ENCODE measurements around the gene ABCA1. TPM values are rescaled to one million over a fixed set of nuclear protein-coding genes. Genes with fewer than 3 reads are reported as not detected.
A peak's percentile ranks its signal among the peaks of the same experiment; 100 is the strongest.
"Not testable (repeated sequence)": the region's sequence is repeated elsewhere in the genome, so short reads cannot be mapped to it uniquely, and the experiment has no call there.

The ABCA1 gene
- total RNA-seq, 2 donors from 2014 or later, result 12.4 to 19.5 TPM

DNA sequence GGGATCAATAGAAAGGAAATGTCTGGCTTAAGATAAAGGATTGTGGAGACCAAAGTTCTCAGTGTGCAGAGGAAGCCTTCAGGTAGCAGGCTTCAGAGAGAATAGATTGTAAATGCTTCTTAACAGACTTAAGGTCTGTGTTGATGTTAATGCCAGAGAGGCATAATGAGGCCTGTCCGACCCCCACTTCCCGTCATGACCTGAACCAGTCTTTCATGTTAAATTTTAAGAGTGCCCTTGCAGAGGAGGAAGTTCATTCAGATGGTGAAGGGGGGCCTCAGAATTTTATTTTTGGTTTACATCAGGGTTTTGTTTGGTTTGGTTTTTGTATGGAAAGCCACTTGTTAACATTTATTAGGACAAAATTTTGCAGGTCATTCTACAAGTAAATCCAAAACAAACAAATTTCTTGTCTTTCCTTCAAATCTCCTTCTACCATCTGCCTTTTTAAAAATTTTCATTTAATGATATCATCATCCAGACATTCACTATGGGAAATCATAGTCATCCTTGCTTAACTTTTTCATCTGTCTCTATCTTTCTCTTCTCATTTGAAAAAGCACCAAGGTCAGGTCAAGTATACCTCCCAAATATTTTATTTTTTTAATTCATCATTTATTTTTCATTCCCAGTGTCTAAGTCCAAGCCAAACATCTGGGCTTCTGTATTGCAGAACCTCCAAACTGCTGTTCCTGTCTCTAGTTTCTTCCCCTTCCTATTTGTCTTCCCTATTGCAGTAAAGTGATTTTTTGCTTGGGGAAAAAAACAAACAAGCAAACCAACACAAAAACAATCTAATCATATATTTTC lies 6.9 kb upstream of the ABCA1 start:
- H3K4me1 Mint-ChIP-seq (ENCODE audit: low read depth), result no peaks in the 10 kb centered on the region
- no peak overlapping the region for H3K4me3 Mint-ChIP-seq
- no peak for ATAC-seq (replicated peaks in 1 of 2)
- no peaks in the 10 kb centered on the region for H3K9me3 Mint-ChIP-seq
- DNase-seq, result no peak
- H3K27me3 Mint-ChIP-seq (ENCODE audit: low read depth), result no peaks in the 10 kb centered on the region
- H3K27ac Mint-ChIP-seq, result no peak overlapping the region
- peaks cover 0 to 3% of the 10 kb centered on the region in 2 donors for H3K36me3 Mint-ChIP-seq (ENCODE audit: insufficient read depth in 2 of 2)

DNA sequence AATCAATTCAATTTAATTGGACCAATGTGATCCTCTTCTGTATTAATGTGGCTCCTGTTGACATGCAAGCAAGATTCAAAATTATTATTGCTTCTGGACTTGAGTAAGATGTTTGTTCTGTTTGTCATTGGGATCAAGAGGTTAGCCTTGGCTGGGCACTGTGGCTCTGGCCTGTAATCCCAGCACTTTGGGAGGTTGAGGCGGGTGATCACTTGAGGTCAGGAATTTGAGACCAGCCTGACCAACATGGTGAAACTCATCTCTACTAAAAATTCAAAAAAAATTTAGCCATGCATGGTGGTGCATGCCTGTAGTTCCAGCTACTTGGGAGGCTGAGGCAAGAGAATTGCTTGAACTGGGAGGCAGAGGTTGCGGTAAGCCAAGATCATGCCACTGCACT lies 5.1 kb upstream of the ABCA1 start:
- H3K27ac Mint-ChIP-seq; H3K9me3 Mint-ChIP-seq; DNase-seq; H3K4me1 Mint-ChIP-seq (ENCODE audit: low read depth); H3K4me3 Mint-ChIP-seq; ATAC-seq (replicated peaks in 1 of 2); H3K36me3 Mint-ChIP-seq (ENCODE audit: insufficient read depth in 2 of 2): not testable (repeated sequence)
- peaks cover 13% of the 10 kb centered on the region for H3K27me3 Mint-ChIP-seq (ENCODE audit: low read depth)

DNA sequence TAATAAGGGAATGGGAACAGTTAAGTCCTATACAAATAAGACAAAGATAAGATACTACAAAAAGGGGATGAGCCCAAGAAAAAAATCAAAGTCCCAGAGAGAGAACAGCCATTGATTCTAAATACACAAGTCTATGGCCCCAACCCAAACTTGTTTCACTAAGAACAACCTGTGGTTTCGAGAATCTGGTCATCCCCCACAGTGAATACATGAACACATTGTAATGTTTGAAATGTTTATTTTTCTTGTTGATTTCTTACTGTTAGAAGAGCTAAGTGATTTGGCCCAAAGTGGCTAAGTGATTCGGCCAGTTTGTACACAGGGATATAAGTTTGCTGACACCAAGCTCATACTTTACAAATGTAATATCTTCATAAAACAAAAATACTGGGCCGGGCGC lies 3.3 kb upstream of the ABCA1 start:
- H3K36me3 Mint-ChIP-seq (ENCODE audit: insufficient read depth in 2 of 2), result peaks cover 3 to 7% of the 10 kb centered on the region in 2 donors
- ATAC-seq (replicated peaks in 1 of 2), result no peak
- H3K9me3 Mint-ChIP-seq, result no peaks in the 10 kb centered on the region
- H3K27me3 Mint-ChIP-seq (ENCODE audit: low read depth), result peaks cover 13% of the 10 kb centered on the region
- no peak overlapping the region for H3K4me3 Mint-ChIP-seq
- DNase-seq, result no peak
- peaks cover 10% of the 10 kb centered on the region for H3K4me1 Mint-ChIP-seq (ENCODE audit: low read depth)
- H3K27ac Mint-ChIP-seq, result no peak overlapping the region

DNA sequence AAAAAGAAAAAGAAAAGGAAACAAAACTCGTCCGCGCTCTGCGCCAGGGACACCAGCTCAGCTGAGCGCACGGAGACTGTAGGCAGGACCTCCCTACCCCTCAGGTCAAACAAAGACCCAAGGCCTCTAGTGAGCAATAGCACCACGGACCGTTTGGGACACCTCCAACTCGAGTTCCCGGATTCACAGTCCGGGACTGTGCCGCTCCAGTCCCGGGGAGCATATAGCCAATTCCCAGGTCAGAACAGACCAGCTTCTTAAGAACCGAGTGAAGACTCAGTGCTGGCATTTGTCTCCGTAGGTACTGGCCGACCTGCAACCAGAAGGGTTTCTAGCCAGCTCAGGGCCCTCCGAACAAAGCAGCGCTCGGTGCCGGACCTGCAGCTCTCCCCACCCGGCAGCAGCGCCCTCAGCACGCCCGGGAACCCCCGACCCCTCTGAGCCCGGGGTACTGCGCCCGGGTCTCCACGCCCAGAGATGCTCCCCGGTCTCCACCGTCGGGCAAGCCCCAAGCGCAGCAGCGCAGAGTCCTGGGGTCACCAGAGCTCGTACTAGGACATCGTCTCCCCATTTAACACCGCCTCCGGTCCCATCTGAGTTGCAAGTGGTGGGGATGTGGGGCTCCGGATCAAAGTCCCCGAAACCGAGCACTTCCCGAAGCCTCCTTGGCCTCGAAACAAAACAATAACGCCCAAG lies 591 bp downstream of the ABCA1 start:
- Mint-ChIP-seq H3K27ac (peak overlapping the region; percentile 81), H3K36me3 (ENCODE audit: insufficient read depth in 2 of 2) (peaks cover 3 to 7% of the 10 kb centered on the region in 2 donors)

DNA sequence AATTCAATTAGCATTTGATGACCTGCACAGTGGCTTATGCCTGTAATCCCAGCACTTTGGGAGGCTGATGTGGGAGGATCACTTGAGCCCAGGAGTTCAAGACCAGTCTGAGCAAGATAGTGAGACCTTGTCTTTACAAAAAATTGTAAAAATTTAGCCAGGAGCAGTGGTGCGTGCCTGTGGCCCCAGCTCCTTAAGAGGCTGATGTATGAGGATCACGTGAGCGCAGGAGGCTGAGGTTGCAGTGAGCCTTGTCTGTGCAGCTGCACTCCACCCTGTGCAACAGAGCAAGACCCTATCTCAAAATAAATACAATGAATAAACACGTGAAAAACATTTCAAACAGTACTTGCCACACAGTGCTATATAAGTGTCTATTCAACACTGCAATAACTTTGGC lies 4.2 kb downstream of the ABCA1 start:
- H3K9me3 Mint-ChIP-seq, result no peaks in the 10 kb centered on the region
- DNase-seq, result no peak
- peaks cover 36% of the 10 kb centered on the region for H3K4me1 Mint-ChIP-seq (ENCODE audit: low read depth)
- ATAC-seq (replicated peaks in 1 of 2), result no peak
- no peak overlapping the region for H3K27ac Mint-ChIP-seq
- H3K36me3 Mint-ChIP-seq (ENCODE audit: insufficient read depth in 2 of 2), result peaks cover 4 to 6% of the 10 kb centered on the region in 2 donors
- H3K4me3 Mint-ChIP-seq, result no peak overlapping the region
- H3K27me3 Mint-ChIP-seq (ENCODE audit: low read depth), result peaks cover 16% of the 10 kb centered on the region

More for the DNA sequence above, 591 bp downstream of the ABCA1 start:
- H3K4me3 Mint-ChIP-seq, result peak overlapping the region; percentile 96
- peaks cover 20% of the 10 kb centered on the region for H3K27me3 Mint-ChIP-seq (ENCODE audit: low read depth)
- H3K9me3 Mint-ChIP-seq, result no peaks in the 10 kb centered on the region
- DNase-seq (peak; percentile 41 to 44), ATAC-seq (replicated peaks in 1 of 2) (peak; percentile 35 to 36)
- peaks cover 28% of the 10 kb centered on the region for H3K4me1 Mint-ChIP-seq (ENCODE audit: low read depth)

DNA sequence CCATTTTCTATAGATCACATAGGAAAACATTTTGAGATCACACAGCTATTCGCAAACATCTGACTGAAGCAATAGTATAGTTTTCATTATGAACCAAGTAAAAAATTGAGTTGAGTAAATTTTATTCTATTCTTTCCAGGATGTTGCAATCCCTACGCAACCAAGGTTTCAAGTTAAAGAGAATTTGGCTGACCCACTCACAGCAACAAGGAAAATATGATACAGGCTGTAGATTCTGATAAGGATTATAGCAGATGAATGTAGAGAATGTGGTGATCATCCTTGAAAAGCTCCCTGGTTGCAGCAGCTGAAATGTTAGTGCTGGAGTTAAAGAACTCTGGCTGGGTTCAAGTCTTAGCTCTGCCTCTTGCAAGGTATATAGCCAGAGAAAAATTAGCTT lies 4.7 kb downstream of the ABCA1 start:
- ATAC-seq (replicated peaks in 1 of 2) (no peak), DNase-seq (no peak)
- peaks cover 34% of the 10 kb centered on the region for H3K4me1 Mint-ChIP-seq (ENCODE audit: low read depth)
- peaks cover 4 to 6% of the 10 kb centered on the region in 2 donors for H3K36me3 Mint-ChIP-seq (ENCODE audit: insufficient read depth in 2 of 2)
- peaks cover 12% of the 10 kb centered on the region for H3K27me3 Mint-ChIP-seq (ENCODE audit: low read depth)
- H3K9me3 Mint-ChIP-seq, result no peaks in the 10 kb centered on the region
- H3K27ac Mint-ChIP-seq, result no peak overlapping the region
- peak overlapping the region in 1 of 2 donors; percentile 36 for H3K4me3 Mint-ChIP-seq

DNA sequence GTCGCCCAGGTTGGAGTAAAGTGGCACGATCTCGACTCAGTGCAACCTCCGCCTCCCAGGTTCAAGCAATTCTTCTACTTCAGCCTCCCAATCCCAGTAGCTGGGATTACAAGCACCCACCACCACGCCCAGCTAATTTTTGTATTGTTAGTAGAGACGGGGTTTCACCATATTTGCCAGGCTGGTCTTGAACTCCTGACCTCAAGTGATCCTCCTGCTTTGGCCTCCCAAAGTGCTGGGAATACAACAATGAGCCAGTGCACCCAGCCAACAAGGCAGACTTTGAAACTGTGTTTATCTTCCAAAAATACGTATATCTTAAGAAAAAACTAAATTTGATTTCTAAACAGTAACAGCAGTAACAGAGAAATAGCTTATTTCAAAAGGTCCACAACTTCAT lies 5.2 kb downstream of the ABCA1 start:
- H3K4me1 Mint-ChIP-seq (ENCODE audit: low read depth), result peaks cover 32% of the 10 kb centered on the region
- ATAC-seq (replicated peaks in 1 of 2); H3K9me3 Mint-ChIP-seq; H3K4me3 Mint-ChIP-seq; DNase-seq; H3K27ac Mint-ChIP-seq; H3K36me3 Mint-ChIP-seq (ENCODE audit: insufficient read depth in 2 of 2): not testable (repeated sequence)
- H3K27me3 Mint-ChIP-seq (ENCODE audit: low read depth), result peaks cover 12% of the 10 kb centered on the region

DNA sequence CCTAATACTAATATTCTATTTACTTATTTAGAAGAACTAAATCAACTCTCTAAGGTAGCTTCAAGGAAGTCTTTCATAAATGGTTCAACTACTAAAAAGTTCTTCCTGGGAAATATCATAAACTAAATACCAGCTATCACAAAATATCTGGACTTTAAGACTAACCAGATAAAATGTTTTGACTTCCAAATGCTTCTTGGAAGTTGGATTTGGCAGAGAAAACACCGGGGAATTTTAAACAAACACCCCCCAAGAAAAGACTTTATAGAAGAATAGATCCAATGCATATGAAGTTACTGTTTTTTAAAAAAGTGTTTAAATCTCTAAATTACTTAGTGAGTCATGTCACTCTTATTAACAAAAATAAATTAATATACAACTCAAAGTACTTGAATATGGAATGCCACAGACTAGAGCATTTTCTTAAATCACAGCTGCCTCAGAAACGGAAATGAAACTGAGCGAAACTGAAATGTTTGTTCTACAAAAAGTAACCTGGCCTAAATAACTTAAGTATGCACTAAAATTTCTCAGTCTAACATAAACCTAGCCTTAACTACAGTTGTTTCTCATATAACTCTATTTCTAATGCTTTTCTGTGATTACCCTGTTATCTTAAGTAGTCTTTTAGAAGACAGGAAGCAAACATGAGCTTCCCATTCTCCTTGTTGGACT lies 6.8 kb downstream of the ABCA1 start:
- peaks cover 1 to 2% of the 10 kb centered on the region in 2 donors for H3K36me3 Mint-ChIP-seq (ENCODE audit: insufficient read depth in 2 of 2)
- no peak for ATAC-seq (replicated peaks in 1 of 2)
- H3K27me3 Mint-ChIP-seq (ENCODE audit: low read depth), result peaks cover 12% of the 10 kb centered on the region
- DNase-seq, result no peak
- no peak overlapping the region for H3K4me3 Mint-ChIP-seq
- no peak overlapping the region for H3K27ac Mint-ChIP-seq
- H3K4me1 Mint-ChIP-seq (ENCODE audit: low read depth), result peaks cover 30% of the 10 kb centered on the region
- H3K9me3 Mint-ChIP-seq, result no peaks in the 10 kb centered on the region

DNA sequence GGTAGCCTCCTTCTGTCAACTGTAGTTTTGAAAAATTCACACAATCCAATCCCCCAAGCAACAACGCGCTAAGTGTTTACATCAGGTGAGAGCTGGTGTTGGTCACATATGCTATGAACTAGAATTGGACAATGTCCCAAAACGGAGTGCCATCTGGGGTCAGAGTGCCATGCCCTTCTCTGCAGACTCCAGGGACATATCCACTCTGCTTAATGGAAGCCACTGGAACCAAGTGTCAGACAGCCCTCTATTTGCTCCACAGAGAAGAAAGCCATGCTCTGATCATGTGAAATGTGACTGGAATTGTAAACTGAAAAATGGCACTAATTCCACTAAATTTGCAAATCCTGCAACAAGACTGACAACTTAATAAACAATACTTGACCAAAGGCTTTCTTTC lies 12.2 kb downstream of the ABCA1 start:
- Mint-ChIP-seq H3K27ac (no peak overlapping the region), H3K27me3 (ENCODE audit: low read depth) (peaks cover 6% of the 10 kb centered on the region), H3K9me3 (no peaks in the 10 kb centered on the region), H3K36me3 (ENCODE audit: insufficient read depth in 2 of 2) (peaks cover 1 to 2% of the 10 kb centered on the region in 2 donors), H3K4me1 (ENCODE audit: low read depth) (peaks cover 24% of the 10 kb centered on the region), H3K4me3 (no peak overlapping the region)
- DNase-seq (no peak), ATAC-seq (replicated peaks in 1 of 2) (no peak)

DNA sequence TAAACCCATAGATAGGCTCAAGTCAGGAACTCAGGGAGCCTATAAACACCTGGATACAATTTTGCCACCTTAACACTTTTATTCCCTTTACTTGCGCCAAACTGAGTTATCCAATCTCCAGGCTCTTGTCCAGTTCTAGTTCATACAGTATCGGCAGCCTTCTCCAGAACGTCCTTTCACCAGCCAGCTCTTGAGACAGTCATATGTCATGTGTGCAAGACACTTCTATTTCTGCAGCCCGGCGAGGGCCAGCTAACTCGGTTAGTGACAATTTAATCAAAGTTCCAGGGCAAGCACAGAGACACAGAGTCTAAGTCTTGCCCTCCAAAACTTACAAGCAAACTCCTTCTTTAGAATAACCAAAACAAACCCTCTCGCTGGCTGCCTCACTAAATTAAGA lies 12.9 kb downstream of the ABCA1 start:
- H3K9me3 Mint-ChIP-seq, result no peaks in the 10 kb centered on the region
- peaks cover 30% of the 10 kb centered on the region for H3K4me1 Mint-ChIP-seq (ENCODE audit: low read depth)
- DNase-seq, result no peak
- no peak overlapping the region for H3K4me3 Mint-ChIP-seq
- H3K36me3 Mint-ChIP-seq (ENCODE audit: insufficient read depth in 2 of 2), result peaks cover 1 to 2% of the 10 kb centered on the region in 2 donors
- no peak overlapping the region for H3K27ac Mint-ChIP-seq
- no peak for ATAC-seq (replicated peaks in 1 of 2)
- peaks cover 6% of the 10 kb centered on the region for H3K27me3 Mint-ChIP-seq (ENCODE audit: low read depth)

DNA sequence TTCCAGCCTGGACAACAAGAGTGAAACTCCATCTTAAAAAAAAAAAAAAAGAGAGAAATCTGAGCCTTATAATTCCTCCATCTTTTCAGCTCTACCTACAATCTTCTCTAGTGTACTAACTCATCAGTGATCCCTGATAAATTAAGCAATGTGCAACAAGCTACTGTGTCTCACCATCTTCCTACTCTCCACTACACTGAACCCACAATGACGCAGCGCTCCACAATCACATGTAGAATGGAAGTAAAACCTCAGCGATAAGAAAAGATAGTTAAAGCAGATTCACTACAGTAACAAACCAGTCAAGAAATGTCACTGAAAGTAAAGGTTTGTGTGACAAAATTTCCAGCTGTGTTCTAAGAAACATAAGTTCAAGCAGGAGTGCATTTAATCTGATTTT lies 13.5 kb downstream of the ABCA1 start:
- Mint-ChIP-seq H3K27ac (no peak overlapping the region), H3K9me3 (no peaks in the 10 kb centered on the region), H3K4me1 (ENCODE audit: low read depth) (peaks cover 26% of the 10 kb centered on the region), H3K36me3 (ENCODE audit: insufficient read depth in 2 of 2) (peaks cover 0 to 1% of the 10 kb centered on the region in 2 donors), H3K27me3 (ENCODE audit: low read depth) (peaks cover under 1% of the 10 kb centered on the region), H3K4me3 (no peak overlapping the region)
- no peak for DNase-seq
- no peak for ATAC-seq (replicated peaks in 1 of 2)

DNA sequence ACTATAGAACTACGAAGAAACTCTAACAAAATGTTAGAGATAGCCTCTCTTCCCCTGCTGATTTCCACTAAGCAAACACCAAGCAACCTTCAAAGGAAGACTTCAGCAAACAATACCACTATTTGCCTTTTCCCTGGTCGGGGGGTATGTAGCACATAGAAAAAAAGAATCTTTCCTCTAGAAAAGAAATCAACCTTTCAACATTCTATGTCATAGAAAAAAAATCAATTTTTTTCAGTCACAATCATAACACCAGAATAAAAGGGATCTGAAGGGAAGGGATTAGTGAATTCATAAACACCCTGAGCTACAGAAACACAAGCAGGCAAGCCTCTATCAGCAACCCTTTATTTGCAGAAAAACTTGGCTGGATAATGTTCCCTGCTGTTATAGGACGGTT lies 15.3 kb downstream of the ABCA1 start:
- no peak for ATAC-seq (replicated peaks in 1 of 2)
- Mint-ChIP-seq H3K4me1 (ENCODE audit: low read depth) (peaks cover 24% of the 10 kb centered on the region), H3K9me3 (no peaks in the 10 kb centered on the region)

DNA sequence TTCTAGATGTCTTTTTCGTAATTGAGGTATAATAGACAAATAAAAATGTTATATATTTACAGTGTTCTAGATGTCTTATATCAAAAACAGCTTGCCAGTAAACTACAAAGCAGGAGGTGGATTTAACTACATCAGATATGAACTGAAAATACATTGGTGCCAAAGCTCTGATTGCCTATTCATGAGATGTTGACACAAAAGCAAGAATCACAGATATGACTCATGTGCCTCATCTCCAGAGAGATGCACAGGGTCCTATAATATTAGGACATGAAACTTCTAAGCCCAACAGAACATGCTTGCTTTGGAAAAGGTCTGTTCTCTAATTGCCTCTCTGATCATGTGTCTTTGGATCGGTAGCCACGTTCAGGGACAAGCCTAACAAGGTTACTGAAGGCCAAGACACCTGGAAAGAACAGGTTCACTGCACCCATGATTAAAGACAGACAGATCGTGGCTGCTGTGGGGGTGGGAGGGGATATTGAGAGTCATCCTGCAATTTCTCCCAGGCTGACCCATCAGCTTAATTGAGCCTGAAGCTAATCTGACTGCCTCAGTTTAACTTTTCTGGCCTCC lies 16.8 kb downstream of the ABCA1 start:
- Mint-ChIP-seq H3K9me3 (no peaks in the 10 kb centered on the region), H3K27me3 (ENCODE audit: low read depth) (no peaks in the 10 kb centered on the region), H3K27ac (no peak overlapping the region), H3K36me3 (ENCODE audit: insufficient read depth in 2 of 2) (no peaks in the 10 kb centered on the region), H3K4me3 (no peak overlapping the region), H3K4me1 (ENCODE audit: low read depth) (peaks cover 24% of the 10 kb centered on the region)
- DNase-seq (no peak), ATAC-seq (replicated peaks in 1 of 2) (peak in 1 of 2 donors; percentile 60)

More for the DNA sequence above, 15.3 kb downstream of the ABCA1 start:
- DNase-seq, result no peak
- H3K4me3 Mint-ChIP-seq, result no peak overlapping the region
- no peaks in the 10 kb centered on the region for H3K36me3 Mint-ChIP-seq (ENCODE audit: insufficient read depth in 2 of 2)
- H3K27me3 Mint-ChIP-seq (ENCODE audit: low read depth), result no peaks in the 10 kb centered on the region
- H3K27ac Mint-ChIP-seq, result no peak overlapping the region

All from activated T-cell treated with anti-CD3 and anti-CD28 coated beads, Interleukin-2, amount 50 U/mL, for 72 hours (primary cell).